Mesendoderm (in vitro differentiated cells): ENCODE measurements around the gene COG8.

ENCODE experiments used
- DNase-seq: peaks from one replicate; pipeline ENCODE4 v3.0.0; 2013
- H2AK5ac ChIP-seq: 2 replicates; pipeline ENCODE4 v1.6.1; 2013; ENCODE audit warnings: low read length, inconsistent platforms
- H2BK120ac ChIP-seq: 2 replicates; pipeline ENCODE4 v1.6.1; 2013; ENCODE audit warnings: low read depth, mild to moderate bottlenecking, low read length, moderate library complexity, mixed read lengths
- H2BK15ac ChIP-seq: replicated peaks from 2 replicates; pipeline ENCODE4 v1.6.1; 2013; ENCODE audit warnings: low read depth, mild to moderate bottlenecking, moderate library complexity
- H2BK5ac ChIP-seq: 2 replicates; pipeline ENCODE4 v1.6.1; 2013; ENCODE audit warnings: low read length, inconsistent platforms
- H3K18ac ChIP-seq: 2 replicates; pipeline ENCODE4 v1.6.1; 2013; ENCODE audit warnings: mild to moderate bottlenecking, low read length, mixed read lengths
- H3K23ac ChIP-seq: one replicate; pipeline ENCODE4 v1.6.1; 2013; ENCODE audit warnings: low read length
- H3K27ac ChIP-seq: 2 replicates; pipeline ENCODE4 v1.5.1; 2013; ENCODE audit warnings: low read depth, mild to moderate bottlenecking, inconsistent platforms, low read length, moderate library complexity
- H3K27me3 ChIP-seq: 2 replicates; pipeline ENCODE4 v1.6.1; 2013; ENCODE audit warnings: low read length, control low read depth, mild to moderate bottlenecking, inconsistent platforms; ENCODE audit not compliant: insufficient read depth, poor library complexity
- H3K36me3 ChIP-seq: 2 replicates; pipeline ENCODE4 v1.6.1; 2013; ENCODE audit warnings: low read length, inconsistent platforms; ENCODE audit not compliant: control insufficient read depth, insufficient read depth
- H3K4ac ChIP-seq: one replicate; pipeline ENCODE4 v1.6.1; 2013; ENCODE audit warnings: low read depth, mild to moderate bottlenecking, low read length, moderate library complexity
- H3K4me1 ChIP-seq: 2 replicates; pipeline ENCODE4 v1.6.1; 2013; ENCODE audit warnings: low read depth, low read length, inconsistent platforms; ENCODE audit not compliant: control insufficient read depth
- H3K4me2 ChIP-seq: 2 replicates; pipeline ENCODE4 v1.6.1; 2013; ENCODE audit warnings: low read length
- H3K4me3 ChIP-seq: 2 replicates; pipeline ENCODE4 v1.5.1; 2013; ENCODE audit warnings: mild to moderate bottlenecking, low read length
- H3K56ac ChIP-seq: one replicate; pipeline ENCODE4 v1.6.1; 2013; ENCODE audit warnings: low read length
- H3K79me1 ChIP-seq: 2 replicates; pipeline ENCODE4 v1.6.1; 2013; ENCODE audit warnings: low read length, inconsistent platforms
- H3K79me2 ChIP-seq: 2 replicates; pipeline ENCODE4 v1.6.1; 2013; ENCODE audit warnings: mild to moderate bottlenecking, low read length; ENCODE audit not compliant: control insufficient read depth, insufficient read depth
- H3K9ac ChIP-seq: 2 replicates; pipeline ENCODE4 v1.6.1; 2013; ENCODE audit warnings: low read length, inconsistent platforms
- H4K5ac ChIP-seq: one replicate; pipeline ENCODE4 v1.6.1; 2013; ENCODE audit warnings: low read length
- H4K8ac ChIP-seq: one replicate; pipeline ENCODE4 v1.6.1; 2013; ENCODE audit warnings: low read depth, mild to moderate bottlenecking, control low read depth, low read length, moderate library complexity
- WGBS: extraction: QIAGEN DNeasy Blood & Tissue Kit; methylation state at CpG from one replicate; pipeline ENCODE4 v1.1.7; 2013; ENCODE audit warnings: low lambda C conversion rate, missing lambda C conversion rate; ENCODE audit not compliant: insufficient coverage; ENCODE audit errors: extremely low coverage; 5-methylcytosine and 5-hydroxymethylcytosine counted together

Gene COG8

DNA sequence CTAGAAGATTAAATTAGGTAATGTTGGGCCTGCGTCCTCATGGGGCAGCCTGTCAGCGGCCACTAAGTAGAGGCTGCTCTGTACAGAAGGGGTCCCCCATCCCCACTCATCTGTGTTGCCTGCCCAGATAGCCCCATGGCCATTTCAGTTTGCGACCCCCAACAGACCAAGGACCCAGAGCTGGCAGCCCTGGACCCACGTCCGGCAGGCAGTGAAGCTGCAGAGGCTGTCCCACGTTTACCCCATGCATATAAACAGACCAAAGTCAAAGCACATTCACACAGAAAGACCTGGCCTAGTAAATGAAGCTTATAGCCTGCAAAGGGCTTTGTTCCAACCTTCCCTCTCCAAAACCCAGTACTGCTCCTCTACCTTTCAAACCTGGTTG lies 13.6 kb downstream of the COG8 start:
- Histone ChIP-seq H3K4me3 (no peak overlapping the region), H3K4ac (no peak overlapping the region), H3K79me2 (peaks cover 48% of the 10 kb centered on the region), H2BK5ac (no peak overlapping the region), H3K4me2 (peak overlapping the region; percentile 15), H3K23ac (no peak overlapping the region), H3K36me3 (peaks cover 19% of the 10 kb centered on the region), H3K27me3 (no peaks in the 10 kb centered on the region), H3K18ac (no peak overlapping the region), H3K4me1 (peaks cover 7% of the 10 kb centered on the region), H3K79me1 (peaks cover 19% of the 10 kb centered on the region), H3K27ac (no peak overlapping the region), H3K56ac (no peak overlapping the region), H2BK15ac (no peak overlapping the region), H3K9ac (no peak overlapping the region), H2AK5ac (no peak overlapping the region), H2BK120ac (no peak overlapping the region), H4K5ac (no peak overlapping the region), H4K8ac (no peak overlapping the region)
- DNase-seq, result no peak
- no CpG with 5 or more reads among the region's 6 CpGs for WGBS

DNA sequence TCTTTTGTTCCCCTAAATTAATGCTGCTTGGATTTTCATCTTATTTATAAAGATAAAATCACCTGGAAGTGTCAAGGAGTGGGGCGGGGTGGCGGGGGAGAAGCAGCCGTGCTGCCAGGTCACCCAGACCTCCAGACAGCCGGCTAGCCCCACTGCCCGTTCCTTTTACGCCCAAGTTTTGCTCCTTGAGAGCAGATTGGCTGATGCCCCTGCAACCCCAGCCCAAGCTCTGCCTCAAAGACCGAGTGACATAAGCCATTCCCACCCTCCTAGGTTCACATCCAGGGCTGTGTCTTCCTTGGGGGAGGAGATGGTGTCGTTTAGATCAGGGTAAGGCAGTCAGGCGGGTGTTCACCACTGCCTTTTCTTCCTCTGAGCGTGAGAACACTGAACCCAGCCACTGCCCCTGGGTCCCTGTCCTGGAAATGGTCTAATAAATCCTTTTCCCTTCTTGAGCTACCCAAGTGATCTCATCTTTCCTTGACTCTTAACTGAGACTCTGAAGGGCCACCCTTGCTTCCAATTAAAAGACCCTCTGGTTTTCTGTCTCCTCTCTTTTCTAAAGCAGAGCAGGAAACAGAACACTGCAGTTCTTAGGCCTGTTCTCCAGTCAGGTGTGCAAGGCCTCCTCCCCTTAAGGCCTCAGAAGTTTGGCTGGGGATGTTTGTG lies 14.6 kb downstream of the COG8 start:
- H3K23ac ChIP-seq, result no peak overlapping the region
- H3K79me1 ChIP-seq, result peaks cover 20% of the 10 kb centered on the region
- no peak overlapping the region for H2BK5ac ChIP-seq
- H3K9ac ChIP-seq, result no peak overlapping the region
- H3K4me3 ChIP-seq, result no peak overlapping the region
- H4K5ac ChIP-seq, result no peak overlapping the region
- H2AK5ac ChIP-seq, result no peak overlapping the region
- H3K56ac ChIP-seq, result no peak overlapping the region
- no peak overlapping the region for H3K4me2 ChIP-seq
- peaks cover 46% of the 10 kb centered on the region for H3K79me2 ChIP-seq
- no peak overlapping the region for H3K18ac ChIP-seq
- no peak overlapping the region for H2BK120ac ChIP-seq
- peaks cover 7% of the 10 kb centered on the region for H3K4me1 ChIP-seq
- WGBS, result no CpG with 5 or more reads among the region's 10 CpGs
- no peak overlapping the region for H4K8ac ChIP-seq
- H3K4ac ChIP-seq, result no peak overlapping the region
- DNase-seq, result no peak
- H3K27me3 ChIP-seq, result no peaks in the 10 kb centered on the region
- H2BK15ac ChIP-seq, result no peak overlapping the region
- peaks cover 25% of the 10 kb centered on the region for H3K36me3 ChIP-seq
- no peak overlapping the region for H3K27ac ChIP-seq

DNA sequence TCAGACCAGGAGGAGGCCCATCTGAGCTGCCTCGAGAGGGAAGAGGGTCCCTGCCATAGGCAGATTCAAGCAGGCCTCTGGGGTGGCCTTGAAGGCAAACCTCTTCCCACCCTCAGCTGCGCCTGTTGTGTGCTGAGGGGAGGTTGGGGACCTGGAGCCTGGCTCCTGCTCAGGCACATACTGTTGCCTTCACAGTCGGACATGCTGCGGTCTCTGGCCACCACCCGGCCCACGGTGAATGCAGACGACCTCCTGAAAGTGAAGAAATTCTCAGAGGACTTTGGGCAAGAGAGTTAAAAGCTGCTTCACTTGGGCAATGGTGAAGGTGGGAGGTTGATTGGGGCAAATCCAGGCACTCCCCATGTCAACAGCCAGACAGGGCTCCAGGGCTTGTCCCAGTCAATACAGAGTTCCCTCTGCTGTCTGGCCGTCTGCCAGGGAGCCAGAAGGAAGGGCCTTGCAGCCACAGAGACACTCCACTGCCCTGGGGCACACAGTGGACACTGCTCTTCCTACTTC lies 15.3 kb downstream of the COG8 start:
- no peak overlapping the region for H3K4me3 ChIP-seq
- H3K9ac ChIP-seq, result no peak overlapping the region
- no peak overlapping the region for H2BK120ac ChIP-seq
- H2BK15ac ChIP-seq, result no peak overlapping the region
- peaks cover 29% of the 10 kb centered on the region for H3K36me3 ChIP-seq
- H3K27me3 ChIP-seq, result no peaks in the 10 kb centered on the region
- WGBS, result no CpG with 5 or more reads among the region's 8 CpGs
- no peak overlapping the region for H3K4ac ChIP-seq
- H3K56ac ChIP-seq, result no peak overlapping the region
- peaks cover 7% of the 10 kb centered on the region for H3K4me1 ChIP-seq
- DNase-seq, result no peak
- H3K18ac ChIP-seq, result no peak overlapping the region
- H3K23ac ChIP-seq, result no peak overlapping the region
- peaks cover 40% of the 10 kb centered on the region for H3K79me2 ChIP-seq
- H3K4me2 ChIP-seq, result no peak overlapping the region
- no peak overlapping the region for H4K5ac ChIP-seq
- no peak overlapping the region for H2AK5ac ChIP-seq
- H3K27ac ChIP-seq, result no peak overlapping the region
- H4K8ac ChIP-seq, result no peak overlapping the region
- H3K79me1 ChIP-seq, result peaks cover 20% of the 10 kb centered on the region
- no peak overlapping the region for H2BK5ac ChIP-seq

DNA sequence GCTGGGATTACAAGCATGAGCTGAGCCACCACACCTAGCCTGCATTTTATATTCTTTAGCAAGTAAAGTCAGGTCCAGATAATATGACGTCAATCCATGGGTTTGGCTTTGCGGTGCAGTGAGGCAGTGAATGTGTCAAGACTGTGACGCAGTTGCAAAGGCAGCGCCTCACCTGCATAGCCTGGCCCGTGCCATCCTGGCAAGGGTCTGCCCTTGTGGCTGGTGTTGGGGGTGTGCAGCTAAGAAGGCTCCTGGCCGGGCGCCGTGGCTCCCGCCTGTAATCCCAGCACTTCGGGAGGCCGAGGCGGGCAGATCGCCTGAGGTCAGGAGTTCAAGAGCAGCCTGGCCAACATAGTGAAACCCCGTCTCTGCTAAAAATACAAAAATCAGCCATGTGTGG lies 15.9 kb downstream of the COG8 start:
- Histone ChIP-seq H4K8ac (no peak overlapping the region), H3K79me2 (peaks cover 33% of the 10 kb centered on the region), H3K4me3 (no peak overlapping the region), H2AK5ac (no peak overlapping the region), H2BK120ac (no peak overlapping the region), H3K23ac (no peak overlapping the region), H3K27ac (no peak overlapping the region), H3K4me1 (peaks cover 3% of the 10 kb centered on the region), H2BK15ac (no peak overlapping the region), H4K5ac (no peak overlapping the region), H2BK5ac (no peak overlapping the region), H3K79me1 (peaks cover 15% of the 10 kb centered on the region), H3K36me3 (peaks cover 28% of the 10 kb centered on the region), H3K4ac (no peak overlapping the region), H3K4me2 (no peak overlapping the region), H3K9ac (no peak overlapping the region), H3K18ac (no peak overlapping the region), H3K27me3 (no peaks in the 10 kb centered on the region), H3K56ac (no peak overlapping the region)
- no peak for DNase-seq
- whole genome bisulfite sequencing, result no CpG with 5 or more reads among the region's 14 CpGs

DNA sequence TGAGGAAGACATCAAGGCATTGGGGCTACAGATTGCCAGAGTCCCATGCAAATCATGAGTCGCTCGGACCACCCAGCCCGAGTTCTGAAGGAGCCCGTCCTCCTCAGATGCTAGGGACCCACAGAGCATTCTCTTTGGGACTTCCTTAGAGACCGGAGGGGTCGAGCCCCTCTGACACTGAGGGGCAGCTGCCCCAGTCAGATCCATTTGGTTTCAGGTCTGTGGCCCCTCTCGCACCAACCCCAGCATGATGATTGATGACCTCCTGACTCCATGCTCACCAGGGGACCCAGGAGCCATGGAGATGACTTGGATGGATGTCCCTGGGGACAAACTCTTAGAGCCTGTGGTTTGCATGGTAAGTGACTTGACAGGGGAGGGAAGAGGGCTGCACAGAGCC lies 17.0 kb downstream of the COG8 start:
- DNase-seq, result no peak
- Histone ChIP-seq H3K79me1 (peaks cover 15% of the 10 kb centered on the region), H2BK15ac (no peak overlapping the region), H2BK120ac (no peak overlapping the region), H3K36me3 (peaks cover 31% of the 10 kb centered on the region), H3K27me3 (no peaks in the 10 kb centered on the region), H3K4me2 (no peak overlapping the region), H3K79me2 (peaks cover 26% of the 10 kb centered on the region), H3K4me3 (no peak overlapping the region), H3K56ac (no peak overlapping the region), H3K9ac (no peak overlapping the region), H3K18ac (no peak overlapping the region), H3K4ac (no peak overlapping the region), H2AK5ac (no peak overlapping the region), H3K23ac (no peak overlapping the region), H3K27ac (no peak overlapping the region), H2BK5ac (no peak overlapping the region), H3K4me1 (no peaks in the 10 kb centered on the region), H4K5ac (no peak overlapping the region), H4K8ac (no peak overlapping the region)
- WGBS, result no CpG with 5 or more reads among the region's 7 CpGs

DNA sequence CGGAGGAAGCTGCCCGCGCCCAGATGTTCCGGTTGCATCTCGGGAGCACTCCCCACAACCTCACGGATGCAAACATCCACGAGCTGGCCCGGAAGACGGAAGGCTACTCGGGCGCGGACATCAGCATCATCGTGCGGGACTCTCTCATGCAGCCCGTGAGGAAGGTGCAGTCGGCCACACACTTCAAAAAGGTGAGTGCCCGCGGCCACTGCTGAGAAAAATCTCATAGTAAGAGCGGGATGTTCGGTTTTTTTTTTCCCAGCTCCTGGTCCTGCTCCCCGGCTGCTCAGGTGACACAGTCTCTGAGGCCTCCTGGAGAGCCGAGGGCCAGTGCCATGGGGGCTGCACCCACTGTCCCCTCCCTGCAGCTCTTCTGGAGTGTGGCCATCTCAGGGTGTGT lies 18.3 kb downstream of the COG8 start:
- H3K79me2 ChIP-seq, result peaks cover 14% of the 10 kb centered on the region
- peaks cover 18% of the 10 kb centered on the region for H3K79me1 ChIP-seq
- H3K4me3 ChIP-seq, result no peak overlapping the region
- H4K8ac ChIP-seq, result no peak overlapping the region
- H3K4ac ChIP-seq, result no peak overlapping the region
- H2BK15ac ChIP-seq, result no peak overlapping the region
- WGBS, result no CpG with 5 or more reads among the region's 22 CpGs
- H3K18ac ChIP-seq, result no peak overlapping the region
- no peaks in the 10 kb centered on the region for H3K27me3 ChIP-seq
- H3K56ac ChIP-seq, result no peak overlapping the region
- H4K5ac ChIP-seq, result no peak overlapping the region
- H2BK120ac ChIP-seq, result no peak overlapping the region
- peaks cover 37% of the 10 kb centered on the region for H3K36me3 ChIP-seq
- no peak overlapping the region for H3K23ac ChIP-seq
- H3K4me2 ChIP-seq, result no peak overlapping the region
- H2AK5ac ChIP-seq, result no peak overlapping the region
- no peaks in the 10 kb centered on the region for H3K4me1 ChIP-seq
- H2BK5ac ChIP-seq, result no peak overlapping the region
- H3K9ac ChIP-seq, result no peak overlapping the region
- H3K27ac ChIP-seq, result no peak overlapping the region
- no peak for DNase-seq
